Activated naive CD8-positive, alpha-beta T cell (primary cell): ENCODE results near the gene TBC1D22A.
A peak's percentile ranks its signal among the peaks of the same experiment; 100 is the strongest.

Experiments used
- H3K27ac Mint-ChIP-seq: one replicate; pipeline ENCODE4 v1.8.0; 2021; ENCODE audit warnings: mixed read lengths
- H3K27me3 Mint-ChIP-seq: one replicate; pipeline ENCODE4 v1.8.0; 2021; ENCODE audit warnings: mixed read lengths
- H3K36me3 Mint-ChIP-seq: one replicate; pipeline ENCODE4 v1.8.0; 2021; ENCODE audit warnings: mixed read lengths
- H3K4me1 Mint-ChIP-seq: one replicate; pipeline ENCODE4 v1.8.0; 2021; ENCODE audit warnings: low read depth, mixed read lengths
- H3K4me3 Mint-ChIP-seq: one replicate; pipeline ENCODE4 v1.8.0; 2021; ENCODE audit warnings: mild to moderate bottlenecking, mixed read lengths
- H3K9me3 Mint-ChIP-seq: one replicate; pipeline ENCODE4 v1.8.0; 2021; ENCODE audit warnings: low read depth, mixed read lengths

Gene TBC1D22A

GRCh38 chr22:47050401-47051051 is 288.1 kb downstream of the TBC1D22A start:
- H3K4me1 Mint-ChIP-seq, result peaks cover 8% of the 10 kb centered on the region
- H3K4me3 Mint-ChIP-seq, result no peak overlapping the region
- no peaks in the 10 kb centered on the region for H3K9me3 Mint-ChIP-seq
- H3K27ac Mint-ChIP-seq, result no peak overlapping the region
- no peaks in the 10 kb centered on the region for H3K27me3 Mint-ChIP-seq
- H3K36me3 Mint-ChIP-seq, result peaks cover 2% of the 10 kb centered on the region

DNA sequence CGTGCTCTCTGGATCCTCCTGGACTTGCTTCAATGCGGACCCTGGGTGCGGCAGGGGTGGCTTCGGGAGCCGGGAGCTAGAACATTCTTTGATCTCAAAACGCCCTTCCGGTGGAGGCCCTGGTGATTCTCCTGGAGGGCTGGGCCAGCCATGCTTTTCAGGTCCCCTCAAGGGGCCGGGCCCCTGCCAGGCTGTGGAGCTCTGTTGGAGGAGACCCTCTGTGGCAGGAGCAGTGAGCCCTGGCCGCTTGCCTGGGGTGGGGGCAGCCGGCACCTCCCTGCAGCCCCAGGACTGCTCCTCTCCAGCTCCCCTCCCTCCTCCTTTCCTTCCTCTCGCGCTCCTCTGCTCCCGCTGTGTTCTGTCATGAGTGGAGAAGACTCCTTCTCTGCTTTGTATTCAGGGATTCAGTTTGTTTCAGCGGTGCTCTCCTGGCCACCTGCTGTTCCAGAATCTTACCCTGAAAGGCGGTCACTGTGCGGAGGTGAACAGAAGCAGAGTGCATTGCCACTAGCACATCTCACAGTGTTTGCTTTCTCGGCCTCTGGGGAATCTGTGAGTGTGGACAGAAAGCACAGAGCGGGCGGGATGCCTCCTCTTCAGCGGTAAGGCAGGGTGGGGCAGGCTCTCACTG is 289.1 kb downstream of the TBC1D22A start:
- H3K4me1 Mint-ChIP-seq, result peaks cover 8% of the 10 kb centered on the region
- no peak overlapping the region for H3K27ac Mint-ChIP-seq
- H3K4me3 Mint-ChIP-seq, result no peak overlapping the region
- peaks cover 2% of the 10 kb centered on the region for H3K36me3 Mint-ChIP-seq
- H3K27me3 Mint-ChIP-seq, result no peaks in the 10 kb centered on the region
- H3K9me3 Mint-ChIP-seq, result no peaks in the 10 kb centered on the region

- Mint-ChIP-seq H3K27ac (no peak overlapping the region), H3K4me3 (no peak overlapping the region), H3K4me1 (peaks cover 3% of the 10 kb centered on the region), H3K9me3 (no peaks in the 10 kb centered on the region), H3K36me3 (peaks cover 2% of the 10 kb centered on the region), H3K27me3 (no peaks in the 10 kb centered on the region)
Observed at GRCh38 chr22:47052236-47053012, 290.0 kb downstream of the TBC1D22A start.

- no peaks in the 10 kb centered on the region for H3K27me3 Mint-ChIP-seq
- peaks cover 2% of the 10 kb centered on the region for H3K36me3 Mint-ChIP-seq
- H3K27ac Mint-ChIP-seq, result no peak overlapping the region
- peaks cover 3% of the 10 kb centered on the region for H3K4me1 Mint-ChIP-seq
- no peaks in the 10 kb centered on the region for H3K9me3 Mint-ChIP-seq
- H3K4me3 Mint-ChIP-seq, result no peak overlapping the region
Observed at GRCh38 chr22:47053013-47053725, 290.7 kb downstream of the TBC1D22A start.

- no peaks in the 10 kb centered on the region for H3K27me3 Mint-ChIP-seq
- H3K4me3 Mint-ChIP-seq, result no peak overlapping the region
- H3K36me3 Mint-ChIP-seq, result peaks cover 2% of the 10 kb centered on the region
- H3K9me3 Mint-ChIP-seq, result no peaks in the 10 kb centered on the region
- no peak overlapping the region for H3K27ac Mint-ChIP-seq
- peaks cover 3% of the 10 kb centered on the region for H3K4me1 Mint-ChIP-seq
Observed at GRCh38 chr22:47053726-47054141, 291.3 kb downstream of the TBC1D22A start.

DNA sequence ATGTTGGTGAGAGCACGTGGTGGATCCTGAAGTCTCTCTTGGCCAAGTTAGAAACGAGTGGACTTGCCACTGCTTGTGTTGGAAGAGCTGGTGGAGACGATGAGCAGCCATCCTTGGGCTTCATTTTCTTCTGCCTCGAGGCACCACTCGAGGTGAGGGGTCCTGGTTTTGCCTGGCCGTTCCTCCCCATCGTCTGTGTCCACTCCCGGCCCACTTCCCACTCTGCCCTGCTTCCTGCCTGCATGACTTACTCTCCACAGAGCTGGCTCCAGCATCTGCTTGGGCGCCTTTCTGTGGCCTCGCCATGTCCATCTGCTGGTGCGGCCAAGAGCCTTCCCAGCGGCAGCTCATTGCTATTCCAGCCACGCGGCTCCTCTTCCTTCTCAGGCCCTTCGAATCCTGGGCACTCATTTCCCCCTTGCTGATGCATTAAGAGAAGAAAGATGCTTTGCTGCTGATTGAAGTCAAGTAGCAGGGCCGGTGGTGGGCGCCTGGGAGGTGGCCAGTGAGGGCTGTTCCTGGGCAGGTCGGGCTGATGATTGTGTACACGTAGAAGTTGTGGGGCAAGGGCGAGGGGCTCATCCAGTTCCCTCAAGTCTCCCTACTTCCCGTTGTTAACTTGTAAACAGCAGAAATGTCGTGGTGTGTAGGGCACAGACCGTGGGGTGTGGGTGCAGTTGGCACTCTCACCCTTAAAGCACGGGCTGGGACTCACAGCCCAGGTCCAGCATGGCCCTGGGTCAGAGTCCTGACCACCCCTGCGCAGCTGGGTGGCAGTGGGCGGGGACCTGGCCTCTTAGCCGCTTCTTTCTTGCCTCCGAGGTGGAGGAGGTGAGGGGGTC is 292.0 kb downstream of the TBC1D22A start:
- no peak overlapping the region for H3K27ac Mint-ChIP-seq
- no peak overlapping the region for H3K4me3 Mint-ChIP-seq
- H3K4me1 Mint-ChIP-seq, result peaks cover 2% of the 10 kb centered on the region
- H3K36me3 Mint-ChIP-seq, result peaks cover 2% of the 10 kb centered on the region
- H3K9me3 Mint-ChIP-seq, result no peaks in the 10 kb centered on the region
- no peaks in the 10 kb centered on the region for H3K27me3 Mint-ChIP-seq

GRCh38 chr22:47055073-47055355 is 292.6 kb downstream of the TBC1D22A start:
- H3K9me3 Mint-ChIP-seq, result no peaks in the 10 kb centered on the region
- H3K27me3 Mint-ChIP-seq, result no peaks in the 10 kb centered on the region
- H3K27ac Mint-ChIP-seq, result no peak overlapping the region
- H3K4me1 Mint-ChIP-seq, result no peaks in the 10 kb centered on the region
- peaks cover 2% of the 10 kb centered on the region for H3K36me3 Mint-ChIP-seq
- no peak overlapping the region for H3K4me3 Mint-ChIP-seq

GRCh38 chr22:47055461-47055860 is 293.0 kb downstream of the TBC1D22A start:
- Mint-ChIP-seq H3K27me3 (no peaks in the 10 kb centered on the region), H3K4me3 (no peak overlapping the region), H3K36me3 (peaks cover 2% of the 10 kb centered on the region), H3K27ac (peak overlapping the region; percentile 37), H3K4me1 (no peaks in the 10 kb centered on the region), H3K9me3 (no peaks in the 10 kb centered on the region)

DNA sequence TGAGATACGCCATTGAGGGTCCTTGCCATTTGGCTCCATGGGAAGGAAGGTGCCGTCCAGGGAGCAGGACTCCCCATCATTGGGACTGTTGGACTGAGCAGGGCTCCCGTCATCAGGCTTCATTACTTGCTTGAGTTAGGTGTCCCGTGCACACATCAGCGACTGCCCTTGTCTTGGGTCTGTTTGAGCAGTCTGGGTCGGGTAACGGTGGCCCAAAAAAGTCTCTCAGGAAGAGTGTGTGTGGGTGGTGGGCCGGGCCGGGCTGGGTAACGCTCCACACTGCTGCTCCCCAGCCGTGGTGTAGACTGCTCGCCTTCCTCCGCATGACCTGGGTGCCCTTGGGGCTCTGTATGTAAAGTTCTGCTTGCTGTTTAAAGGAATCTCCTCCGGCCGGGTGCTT is 293.5 kb downstream of the TBC1D22A start:
- Mint-ChIP-seq H3K9me3 (no peaks in the 10 kb centered on the region), H3K36me3 (peaks cover 2% of the 10 kb centered on the region), H3K27ac (no peak overlapping the region), H3K4me1 (no peaks in the 10 kb centered on the region), H3K4me3 (no peak overlapping the region), H3K27me3 (no peaks in the 10 kb centered on the region)

- no peaks in the 10 kb centered on the region for H3K4me1 Mint-ChIP-seq
- H3K9me3 Mint-ChIP-seq, result no peaks in the 10 kb centered on the region
- H3K4me3 Mint-ChIP-seq, result no peak overlapping the region
- H3K36me3 Mint-ChIP-seq, result peaks cover 2% of the 10 kb centered on the region
- H3K27me3 Mint-ChIP-seq, result no peaks in the 10 kb centered on the region
- peak overlapping the region; percentile 54 for H3K27ac Mint-ChIP-seq
Observed at GRCh38 chr22:47056361-47056760, 293.9 kb downstream of the TBC1D22A start.

DNA sequence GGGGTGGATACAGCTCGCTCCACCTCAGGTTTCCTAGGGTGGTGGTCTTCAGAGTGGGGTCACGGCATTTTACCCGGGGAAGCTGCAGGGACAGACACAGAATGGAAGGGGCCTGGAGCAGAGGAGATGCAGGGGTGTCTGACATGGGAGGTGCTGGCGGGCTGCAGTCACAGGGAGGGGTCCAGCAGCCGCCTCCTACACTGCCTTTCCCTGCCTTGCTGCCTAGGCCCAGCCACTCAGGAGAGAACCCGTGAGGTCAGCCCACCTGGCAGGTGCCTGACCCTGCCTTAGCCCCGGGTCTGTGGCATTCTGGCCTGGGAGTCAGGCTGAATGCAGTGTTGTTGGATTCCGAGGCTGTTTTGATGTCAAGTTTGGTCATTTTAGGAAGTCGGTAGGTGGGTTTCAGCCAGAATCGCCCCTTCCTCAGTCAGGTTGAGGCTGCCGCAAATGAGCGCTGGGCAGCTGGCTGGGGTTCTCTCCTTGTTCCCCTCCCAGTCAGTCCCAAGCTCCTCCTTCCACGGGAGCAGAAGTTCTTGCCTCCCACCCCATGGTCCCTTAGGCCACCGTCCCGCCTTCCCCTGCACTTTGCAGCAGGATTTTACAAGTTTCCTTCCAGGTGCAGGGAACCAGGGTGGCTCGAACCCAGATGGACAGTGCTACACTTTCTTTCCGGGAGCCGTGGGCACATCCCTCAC is 294.5 kb downstream of the TBC1D22A start:
- H3K27me3 Mint-ChIP-seq, result no peaks in the 10 kb centered on the region
- H3K4me1 Mint-ChIP-seq, result no peaks in the 10 kb centered on the region
- no peak overlapping the region for H3K4me3 Mint-ChIP-seq
- no peak overlapping the region for H3K27ac Mint-ChIP-seq
- peaks cover 2% of the 10 kb centered on the region for H3K36me3 Mint-ChIP-seq
- H3K9me3 Mint-ChIP-seq, result no peaks in the 10 kb centered on the region

GRCh38 chr22:47057916-47058585 is 295.6 kb downstream of the TBC1D22A start:
- Mint-ChIP-seq H3K27me3 (no peaks in the 10 kb centered on the region), H3K4me1 (peaks cover 2% of the 10 kb centered on the region), H3K27ac (no peak overlapping the region), H3K4me3 (no peak overlapping the region), H3K36me3 (peaks cover 2% of the 10 kb centered on the region), H3K9me3 (no peaks in the 10 kb centered on the region)

DNA sequence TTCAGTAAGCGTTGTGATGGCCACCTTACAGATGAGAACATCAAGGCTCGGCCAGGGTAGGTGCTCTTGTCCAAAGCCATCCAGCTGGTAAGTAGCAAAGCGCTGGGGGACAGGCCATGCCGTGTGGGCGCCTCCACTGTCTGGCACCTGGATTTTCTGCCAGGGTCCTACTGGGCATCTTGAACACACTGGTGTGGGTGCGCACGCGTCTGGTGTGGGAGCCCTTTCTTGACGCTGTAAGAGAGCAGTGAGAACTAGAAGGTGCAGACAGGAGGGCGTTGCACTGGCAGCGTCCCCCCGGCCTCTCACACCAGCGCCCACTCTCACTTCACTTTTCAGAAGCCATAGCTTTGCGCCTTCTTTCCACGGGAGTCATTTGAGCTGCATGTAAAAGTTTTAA is 296.6 kb downstream of the TBC1D22A start:
- peaks cover 2% of the 10 kb centered on the region for H3K36me3 Mint-ChIP-seq
- H3K9me3 Mint-ChIP-seq, result no peaks in the 10 kb centered on the region
- H3K4me3 Mint-ChIP-seq, result no peak overlapping the region
- H3K27ac Mint-ChIP-seq, result no peak overlapping the region
- no peaks in the 10 kb centered on the region for H3K27me3 Mint-ChIP-seq
- H3K4me1 Mint-ChIP-seq, result peaks cover 2% of the 10 kb centered on the region
